Measurements from ENCODE around the gene INPP4A.

GRCh38 chr2:98607741-98608115 is 163.1 kb downstream of the INPP4A start:
- TF ChIP-seq CTCF (IDR thresholded peaks at IDR 0.05): no peak
- TF ChIP-seq EP300 (IDR thresholded peaks at IDR 0.05): no peak
- no peak for TF ChIP-seq POLR2AphosphoS5 (IDR thresholded peaks at IDR 0.05)
- no peak for TF ChIP-seq POLR2A (IDR thresholded peaks at IDR 0.05)
